Common myeloid progenitor, CD34-positive (primary cell): Measurements from ENCODE around the gene IL6R. TPM values are rescaled to one million over a fixed set of nuclear protein-coding genes. Genes with fewer than 3 reads are reported as not detected.
A peak's percentile ranks its signal among the peaks of the same experiment; 100 is the strongest.
"Not testable (repeated sequence)": the region's sequence is repeated elsewhere in the genome, so short reads cannot be mapped to it uniquely, and the experiment has no call there.

Experiments
- CTCF ChIA-PET: fragments of 350-600 bp; sonication (Branson Sonifier 250); formaldehyde crosslinking; loops from one replicate; lab custom pipeline; 2021; ENCODE audit warnings: antibody characterized with exemption; lab: Charles Lee
- POLR2A ChIA-PET: fragments of 350-600 bp; sonication (Branson Sonifier 250); formaldehyde crosslinking; loops from one replicate; lab custom pipeline; 2021; ENCODE audit warnings: antibody characterized with exemption; lab: Charles Lee
- DNase-seq, 3 donors: peaks; one replicate each; pipeline versions ENCODE4 v3.0.0 to v3.0.0-alpha.2; 2013
- H3K27ac ChIP-seq, 2 experiments: 1 replicate in 1 of 2; 2 replicates in 1 of 2; pipeline ENCODE4 v1.7.0; 2013; ENCODE audit warnings: inconsistent platforms in 2 of 2, low read length in 2 of 2, mild to moderate bottlenecking in 2 of 2, low read depth in 1 of 2, moderate library complexity in 1 of 2; ENCODE audit not compliant: severe bottlenecking in 2 of 2, insufficient read depth in 1 of 2, poor library complexity in 1 of 2
- H3K27me3 ChIP-seq, 5 experiments: replicated peaks in 2 of 5; 1 replicate in 3 of 5; 2 replicates in 2 of 5; pipeline versions ENCODE4 v1.6.1 to v1.7.0; 2013; ENCODE audit warnings: low read length in 4 of 5, mild to moderate bottlenecking in 2 of 5, moderate library complexity in 2 of 5, inconsistent platforms in 1 of 5; ENCODE audit not compliant: insufficient read depth in 5 of 5, control insufficient read depth in 4 of 5
- H3K36me3 ChIP-seq, 4 experiments: 1 replicate in 2 of 4; 2 replicates in 2 of 4; pipeline versions ENCODE4 v1.6.1 to v1.7.0; 2013; ENCODE audit warnings: low read length in 3 of 4, control low read depth in 1 of 4, mild to moderate bottlenecking in 1 of 4; ENCODE audit not compliant: control insufficient read depth in 4 of 4, insufficient read depth in 4 of 4
- H3K4me1 ChIP-seq, 4 experiments: 1 replicate in 3 of 4; 2 replicates in 1 of 4; pipeline versions ENCODE4 v1.6.1 to v1.7.1; 2013; ENCODE audit warnings: low read length in 3 of 4, mild to moderate bottlenecking in 3 of 4, control low read depth in 1 of 4, inconsistent platforms in 1 of 4, moderate library complexity in 1 of 4; ENCODE audit not compliant: control insufficient read depth in 4 of 4, insufficient read depth in 4 of 4; ENCODE audit errors: control extremely low read depth in 1 of 4
- H3K4me3 ChIP-seq, 7 experiments: 1 replicate in 4 of 7; 2 replicates in 3 of 7; pipeline versions ENCODE4 v1.5.1 to v1.7.0; 2013; ENCODE audit warnings: mild to moderate bottlenecking in 7 of 7, low read length in 6 of 7, moderate library complexity in 6 of 7, inconsistent platforms in 2 of 7, low read depth in 2 of 7, control low read depth in 1 of 7; ENCODE audit not compliant: insufficient read depth in 4 of 7, control insufficient read depth in 1 of 7; ENCODE audit errors: extremely low read depth in 1 of 7
- H3K9me3 ChIP-seq, 5 experiments: 1 replicate in 4 of 5; 2 replicates in 1 of 5; pipeline versions ENCODE4 v1.6.1 to v1.7.1; 2013; ENCODE audit warnings: low read length in 4 of 5, mild to moderate bottlenecking in 2 of 5, inconsistent platforms in 1 of 5, low read depth in 1 of 5, moderate library complexity in 1 of 5; ENCODE audit not compliant: control insufficient read depth in 4 of 5, insufficient read depth in 2 of 5; ENCODE audit errors: control extremely low read depth in 1 of 5
- WGBS: methylation state at CpG from one replicate; pipeline ENCODE4 v1.1.5; 2013; ENCODE audit not compliant: insufficient coverage; 5-methylcytosine and 5-hydroxymethylcytosine counted together
- polyA plus RNA-seq: library from polyadenylated mRNA; unstranded; fragments of 120-200 nt; gene quantifications from one replicate; pipeline ENCODE4 v1.2.1, GENCODE V29; 2013

IL6R gene
- 27.4 TPM for polyA plus RNA-seq

GRCh38 chr1:154404984-154405746 is at the start of gene IL6R:
Gene IL6R (plus strand): TSS chr1:154405343. CDS start chr1:154405630, 287 bp downstream.
- ChIA-PET POLR2A (interaction anchor here (0.8 kb wide), 1 partner anchor 60 kb away, joined by 4 read pairs; no protein-coding TSS in a partner anchor), CTCF (interaction anchor here (0.9 to 2.9 kb wide), 14 partner anchors 13 to 147 kb away, joined by 3 to 12 read pairs (median 5); no protein-coding TSS in a partner anchor)
- WGBS: 0% methylated on average over 56 of the region's 66 CpGs

GRCh38 chr1:154358519-154358918 is 46.6 kb upstream of the IL6R start:
- no peaks in the 10 kb centered on the region for H3K36me3 ChIP-seq
- ChIA-PET CTCF (no interaction called here), POLR2A (no interaction called here)
- no peak overlapping the region for H3K27ac ChIP-seq
- DNase-seq: no peak
- no peak overlapping the region for H3K4me3 ChIP-seq
- H3K4me1 ChIP-seq: peaks cover 0 to 13% (median 8%) of the 10 kb centered on the region in 4 experiments
- no peaks in the 10 kb centered on the region for H3K9me3 ChIP-seq
- H3K27me3 ChIP-seq: no peaks in the 10 kb centered on the region
- WGBS: 100% methylated on average over 7 of the region's 8 CpGs

More at GRCh38 chr1:154404984-154405746, at the start of gene IL6R:
- H3K27me3 ChIP-seq: no peaks in the 10 kb centered on the region
- H3K27ac ChIP-seq: peak within 1 kb of the TSS; percentile 42 to 80
- DNase-seq: peak; percentile 96 to 97 (median 96)
- H3K4me1 ChIP-seq: peaks cover 20 to 90% (median 85%) of the 10 kb centered on the region in 4 experiments
- peak within 1 kb of the TSS; percentile 27 to 89 (median 71) for H3K4me3 ChIP-seq
- H3K9me3 ChIP-seq: no peaks in the 10 kb centered on the region
- H3K36me3 ChIP-seq: no peaks in the 10 kb centered on the region

DNA sequence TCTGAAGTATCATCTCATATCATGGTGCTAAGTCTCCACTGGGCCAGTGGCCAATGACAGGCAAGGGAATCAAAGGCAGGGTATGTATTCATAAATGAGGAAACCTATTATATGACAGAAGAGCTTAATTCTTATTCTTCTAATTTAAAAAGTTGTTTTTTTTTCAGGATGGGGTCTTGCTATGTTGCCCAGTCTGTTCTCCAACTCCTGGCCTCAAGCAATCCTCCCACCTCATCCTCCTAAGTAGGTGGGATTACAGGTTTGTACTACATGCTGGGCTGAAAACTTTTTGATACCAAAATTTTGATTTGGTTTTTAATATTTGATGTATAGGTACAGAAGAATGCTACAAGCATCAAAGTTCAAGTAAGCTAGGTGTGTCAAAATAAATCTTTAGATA is 44.9 kb upstream of the IL6R start:
- Histone ChIP-seq H3K9me3 (no peaks in the 10 kb centered on the region), H3K4me3 (no peak overlapping the region), H3K4me1 (peaks cover 0 to 4% (median under 1%) of the 10 kb centered on the region in 4 experiments), H3K36me3 (no peaks in the 10 kb centered on the region), H3K27ac (no peak overlapping the region), H3K27me3 (no peaks in the 10 kb centered on the region)
- ChIA-PET CTCF (interaction anchor here (1.1 to 1.3 kb wide), 2 partner anchors 8 to 27 kb away, joined by 3 to 4 read pairs; no protein-coding TSS in a partner anchor), POLR2A (no interaction called here)
- no peak for DNase-seq

- H3K9me3 ChIP-seq, DNase-seq, H3K27ac ChIP-seq, POLR2A ChIA-PET, H3K27me3 ChIP-seq, H3K4me3 ChIP-seq, H3K4me1 ChIP-seq, H3K36me3 ChIP-seq: not testable (repeated sequence)
- 100% methylated on average over 2 of the region's 5 CpGs for WGBS
- CTCF ChIA-PET: interaction anchor here (1.1 to 1.6 kb wide), 4 partner anchors 9 to 48 kb away, joined by 3 to 5 read pairs (median 4); no protein-coding TSS in a partner anchor
These were observed 44.3 kb upstream of the IL6R start for GRCh38 chr1:154360881-154361280.

- ChIA-PET CTCF (interaction anchor here (1.1 to 1.6 kb wide), 4 partner anchors 9 to 48 kb away, joined by 3 to 5 read pairs (median 4); no protein-coding TSS in a partner anchor), POLR2A (no interaction called here)
- H3K36me3 ChIP-seq: no peaks in the 10 kb centered on the region
- H3K27me3 ChIP-seq: no peaks in the 10 kb centered on the region
- peaks cover 0 to 4% (median under 1%) of the 10 kb centered on the region in 4 experiments for H3K4me1 ChIP-seq
- WGBS: 100% methylated on average over 1 of the region's 3 CpGs
- DNase-seq: no peak
- no peaks in the 10 kb centered on the region for H3K9me3 ChIP-seq
- H3K4me3 ChIP-seq: no peak overlapping the region
- no peak overlapping the region for H3K27ac ChIP-seq
These were observed 43.8 kb upstream of the IL6R start for GRCh38 chr1:154361357-154361756.

GRCh38 chr1:154371436-154371835 is 33.7 kb upstream of the IL6R start:
- CTCF ChIA-PET: interaction anchor here (1.0 kb wide), 1 partner anchor 9 kb away, joined by 3 read pairs; no protein-coding TSS in a partner anchor

More at GRCh38 chr1:154371436-154371835, 33.7 kb upstream of the IL6R start:
- POLR2A ChIA-PET: no interaction called here
- no peaks in the 10 kb centered on the region for H3K36me3 ChIP-seq
- no peaks in the 10 kb centered on the region for H3K4me1 ChIP-seq
- no peaks in the 10 kb centered on the region for H3K9me3 ChIP-seq
- no peak for DNase-seq
- 98% methylated on average over 6 of the region's 6 CpGs for WGBS
- no peaks in the 10 kb centered on the region for H3K27me3 ChIP-seq
- H3K27ac ChIP-seq: no peak overlapping the region
- H3K4me3 ChIP-seq: no peak overlapping the region
